NCI-H2107 treated with DMSO at 0.1 percent for 48 hours (cell line): ENCODE results near the gene DGKD.

Experiments
- DNase-seq: peaks from one replicate; lab custom pipeline; 2025; ENCODE audit not compliant: unreplicated experiment; lab: John Stamatoyannopoulos, UW

Gene DGKD

DNA sequence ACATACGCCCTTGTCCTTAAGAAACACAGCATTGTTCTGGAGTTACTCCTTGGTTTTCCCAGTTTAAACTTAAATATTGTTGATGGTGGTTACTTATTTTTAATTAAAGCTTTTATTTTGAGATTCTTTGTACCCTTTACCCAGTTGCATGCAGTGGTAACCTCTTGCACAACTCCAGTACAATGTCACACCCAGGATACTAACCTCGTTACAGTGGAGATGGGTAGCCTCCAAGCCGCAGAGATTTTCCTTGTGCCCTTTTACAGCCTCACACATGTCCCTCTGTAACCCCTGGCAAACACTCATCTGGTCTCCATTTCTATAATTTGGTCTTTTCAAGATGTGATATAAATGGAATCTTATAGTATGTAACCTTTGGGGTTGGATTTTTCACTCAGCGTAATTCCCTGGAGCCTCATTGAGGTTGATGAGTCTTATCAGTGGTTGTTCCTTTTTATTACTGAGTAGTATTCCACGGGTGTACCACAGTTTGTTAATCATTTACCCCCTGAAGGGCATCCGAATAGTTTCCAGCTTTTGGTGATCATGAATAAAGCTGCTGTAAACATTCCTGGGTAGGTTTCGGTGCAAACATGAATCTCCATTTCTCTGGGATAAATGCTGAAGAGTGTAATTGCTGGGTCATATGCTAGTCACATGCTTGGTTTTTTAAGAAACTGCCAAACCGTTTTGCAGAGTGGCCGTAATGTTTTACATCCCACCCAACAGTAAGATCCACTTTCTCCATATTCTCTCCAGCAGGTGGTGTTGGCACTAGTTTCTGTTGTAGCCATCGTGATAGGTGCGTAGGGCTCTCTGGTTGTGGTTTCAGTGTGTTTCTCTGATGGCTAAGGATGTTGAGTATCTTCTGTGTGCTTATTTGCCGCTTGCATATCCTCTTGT, 68.6 kb downstream of the DGKD start:
- no peak for DNase-seq

- DNase-seq: no peak
Measured at GRCh38 chr2:233423552-233423860, 69.2 kb downstream of the DGKD start.

DNA sequence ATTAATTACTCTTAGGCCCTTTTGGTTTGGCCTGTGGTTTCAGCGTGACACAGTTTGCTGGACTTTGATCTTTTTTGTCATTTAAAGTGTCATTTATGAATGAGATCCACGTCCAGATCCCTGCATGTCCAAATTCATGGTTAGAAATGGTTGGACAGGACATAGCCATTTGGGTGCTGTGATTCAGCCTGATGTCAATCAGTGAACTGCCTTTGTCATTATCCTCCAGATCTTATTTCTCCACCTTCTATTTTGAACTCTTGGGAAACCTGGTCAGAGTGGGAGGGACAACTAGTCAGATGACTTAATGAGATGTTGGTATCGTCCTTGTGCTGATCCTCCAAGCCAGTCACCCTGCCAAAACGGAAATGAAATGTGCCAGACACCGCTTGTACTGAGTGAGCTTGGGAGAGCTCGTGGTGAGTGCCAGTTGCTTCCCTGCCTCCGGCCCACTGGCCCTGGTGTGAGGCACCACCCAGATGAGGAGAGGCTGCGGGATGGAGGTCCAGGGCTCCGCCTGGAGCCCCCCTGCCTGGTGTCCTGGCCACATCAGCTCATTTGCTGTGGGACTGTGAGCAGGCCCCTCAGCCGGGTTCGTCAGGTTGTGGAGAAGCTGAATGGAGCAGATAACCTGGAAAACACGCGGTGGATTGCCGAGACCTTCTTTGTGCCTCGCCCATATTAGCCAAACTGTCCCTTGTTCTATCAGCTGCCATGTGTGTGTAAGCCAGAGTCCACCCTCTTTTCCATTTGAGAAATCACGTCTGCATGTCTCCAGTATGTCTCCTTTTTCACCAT, 70.1 kb downstream of the DGKD start:
- no peak for DNase-seq

DNA sequence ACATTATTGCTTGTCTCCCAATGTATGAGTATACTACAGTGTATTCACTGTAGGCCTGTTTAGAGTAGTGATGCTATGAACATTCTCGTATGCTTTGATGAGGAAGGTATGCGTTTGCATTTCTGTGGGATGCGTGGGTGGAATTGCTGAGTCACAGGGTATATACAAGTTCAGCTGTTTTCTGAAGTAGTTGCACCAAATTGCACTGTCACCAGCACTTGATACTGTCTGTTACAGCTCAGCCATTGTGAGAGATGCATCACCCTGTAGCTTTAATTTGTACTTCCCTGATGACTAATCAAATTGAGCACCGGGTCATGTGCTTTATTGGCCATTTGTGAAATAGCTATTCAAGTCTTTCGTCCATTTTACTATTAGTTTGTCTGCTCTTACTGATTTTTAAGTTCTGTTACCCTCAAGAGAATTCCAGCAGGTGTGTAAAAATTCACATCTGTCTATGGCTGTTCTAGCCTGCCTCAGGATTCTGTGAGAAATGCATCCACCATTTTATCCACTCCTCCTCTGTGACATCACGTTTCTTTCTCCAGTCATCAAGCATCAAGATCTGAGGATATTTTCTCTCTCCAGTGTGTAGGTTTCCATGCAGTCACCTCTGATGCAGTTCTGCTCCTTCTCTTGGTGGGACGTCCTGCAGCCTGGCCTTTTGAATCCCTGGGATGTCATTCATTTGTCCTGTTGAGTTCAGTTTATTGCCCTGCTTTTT, 72.5 kb downstream of the DGKD start:
- no peak for DNase-seq

DNA sequence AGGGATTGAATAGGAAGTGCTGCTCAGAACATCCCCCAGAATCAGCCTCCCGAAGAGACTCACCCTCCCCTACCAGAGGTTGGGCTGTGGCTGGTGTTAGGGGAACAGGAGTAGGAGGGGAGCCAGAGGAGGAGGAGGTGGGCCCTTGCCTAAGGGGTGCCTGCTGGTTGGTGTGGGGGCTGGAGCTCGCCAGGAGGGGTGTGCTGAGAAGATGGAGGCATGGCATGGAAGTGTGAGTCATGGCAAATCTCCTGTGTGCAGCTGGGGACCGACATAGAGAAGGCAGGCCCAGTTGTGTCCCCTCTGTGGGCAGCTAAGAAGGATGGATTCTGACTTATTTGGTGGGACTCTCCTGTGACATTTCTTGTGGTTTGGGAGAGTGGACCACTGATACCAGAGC, 73.7 kb downstream of the DGKD start:
- no peak for DNase-seq

DNA sequence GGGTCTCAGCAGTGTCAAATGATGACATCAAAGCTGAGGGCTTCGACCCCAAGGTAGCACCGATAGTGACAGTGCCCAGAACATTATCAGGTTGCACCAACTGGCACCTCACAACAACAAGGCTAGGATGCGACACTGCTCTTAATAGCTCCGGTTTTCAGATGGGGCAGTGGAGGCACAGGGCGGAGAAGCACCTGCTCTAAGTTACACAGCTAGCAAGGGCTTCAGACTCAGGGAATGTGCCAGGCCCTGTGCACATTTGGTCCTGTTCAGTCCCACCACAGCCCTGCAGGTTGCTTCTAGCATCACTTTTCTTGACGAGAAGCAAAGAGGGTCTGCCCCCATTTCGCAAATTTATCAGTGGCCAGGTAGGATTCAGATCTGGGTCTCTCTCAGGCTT, 74.1 kb downstream of the DGKD start:
- DNase-seq: no peak

GRCh38 chr2:233429175-233429897, 75.0 kb downstream of the DGKD start:
- DNase-seq: no peak

- DNase-seq: no peak
Measured at GRCh38 chr2:233430081-233430480, 75.8 kb downstream of the DGKD start.

- no peak for DNase-seq
Measured at GRCh38 chr2:233430651-233431050, 76.4 kb downstream of the DGKD start.

DNA sequence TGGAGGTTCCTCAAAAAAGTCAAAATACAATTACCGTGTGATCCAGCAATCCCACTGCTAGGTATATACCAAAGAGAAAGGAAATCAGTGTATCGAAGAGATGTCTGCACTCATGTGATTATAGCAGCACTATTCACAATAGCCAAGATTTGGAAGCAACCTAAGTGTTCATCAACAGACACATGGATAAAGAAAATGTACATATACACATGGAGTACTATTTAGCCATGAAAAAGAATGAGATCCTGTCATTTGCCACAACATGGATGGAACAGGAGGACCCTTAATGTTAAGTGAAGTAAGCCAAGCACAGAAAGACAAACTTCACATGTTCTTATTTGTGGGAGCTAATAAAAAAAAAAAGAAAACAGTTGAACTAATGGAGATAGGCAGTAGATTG, 78.7 kb downstream of the DGKD start:
- DNase-seq: no peak

- DNase-seq: no peak
Measured at GRCh38 chr2:233433794-233434193, 79.5 kb downstream of the DGKD start.

DNA sequence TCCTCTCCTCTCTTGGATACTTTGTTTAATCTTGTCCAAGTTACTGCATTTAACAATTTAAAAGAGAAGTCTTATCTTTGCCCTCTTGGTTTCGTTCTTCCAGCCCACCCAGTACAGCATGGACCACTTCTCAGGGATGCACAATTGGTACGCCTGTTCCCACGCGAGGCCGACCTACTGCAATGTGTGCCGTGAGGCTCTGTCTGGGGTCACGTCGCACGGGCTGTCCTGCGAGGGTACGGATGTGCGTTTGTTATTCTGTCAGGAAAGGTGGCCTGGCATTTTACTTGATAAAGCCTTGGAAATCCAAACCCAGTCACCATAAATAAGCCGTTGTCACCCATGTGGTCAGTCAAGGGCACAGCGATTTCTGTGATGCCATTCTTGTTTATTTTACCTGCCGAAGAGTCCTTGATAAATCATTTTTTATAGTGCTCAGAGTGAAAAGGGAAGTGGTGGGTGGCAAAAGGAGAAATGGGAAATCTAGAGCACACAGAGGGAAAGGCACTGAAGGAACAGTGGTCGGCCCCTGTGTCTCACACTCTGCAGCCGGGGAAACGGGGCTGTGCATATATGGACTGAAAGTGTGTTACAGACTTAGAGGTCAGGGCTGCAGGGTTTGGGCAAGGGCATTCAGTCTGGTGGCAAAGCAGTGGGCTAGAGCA, 80.5 kb downstream of the DGKD start:
- no peak for DNase-seq

GRCh38 chr2:233435436-233436190, 81.3 kb downstream of the DGKD start:
- DNase-seq: no peak

- no peak for DNase-seq
Measured at GRCh38 chr2:233436191-233436581, 81.9 kb downstream of the DGKD start.

GRCh38 chr2:233436691-233437438, 82.6 kb downstream of the DGKD start:
- DNase-seq: no peak

- DNase-seq: no peak
Measured at GRCh38 chr2:233437439-233437955, 83.2 kb downstream of the DGKD start.

DNA sequence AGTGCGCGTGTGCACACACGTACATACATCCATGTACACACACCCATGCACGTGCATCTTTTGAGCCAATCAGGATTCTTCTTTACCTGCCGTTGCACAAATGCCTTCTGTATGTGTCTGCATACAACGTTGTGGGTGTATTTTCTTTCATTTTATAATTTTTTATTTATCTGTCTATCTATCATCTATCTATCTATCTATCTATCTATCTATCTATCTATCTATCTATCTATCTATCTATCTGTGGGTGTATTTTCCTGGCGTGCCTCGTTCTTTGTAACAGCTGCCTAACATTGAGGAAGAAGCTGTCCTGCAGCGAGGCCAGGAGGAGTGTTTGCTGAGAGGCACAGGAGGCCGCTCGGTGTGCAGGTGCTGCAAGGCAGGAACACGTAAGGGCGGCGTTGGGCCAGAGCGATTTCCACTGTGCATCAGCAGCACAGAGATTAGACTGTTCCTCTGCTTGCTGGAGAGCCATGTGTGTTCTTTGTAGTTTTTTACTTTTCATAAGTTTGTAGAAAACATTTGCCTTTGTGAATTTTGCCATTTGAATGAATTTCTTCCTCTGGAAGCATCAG, 84.4 kb downstream of the DGKD start:
- DNase-seq: no peak

GRCh38 chr2:233439191-233439590, 84.9 kb downstream of the DGKD start:
- DNase-seq: no peak

- no peak for DNase-seq
Measured at GRCh38 chr2:233440314-233440713, 86.0 kb downstream of the DGKD start.
